ENCODE results near the gene ORC4. TPM values are rescaled to one million over a fixed set of nuclear protein-coding genes. Genes with fewer than 3 reads are reported as not detected.
A peak's percentile ranks its signal among the peaks of the same experiment; 100 is the strongest.

ORC4 gene
- total and polyA plus RNA-seq, 8 donors, result 4.9 to 86.1 (median 9.6) TPM

GRCh38 chr2:147909178-147909577, 111.4 kb downstream of the ORC4 start:
- WGBS, 5 donors, result 93 to 98% (median 97%) methylated on average over 2 of the region's 2 CpGs
- intact Hi-C loops (cut with DNase I; ENCODE audit: low total_unique reads), result no loop called here
- TF ChIP-seq POLR2AphosphoS5 (IDR thresholded peaks at IDR 0.05) (no peak), CTCF (IDR thresholded peaks at IDR 0.05) (no peak), EP300 (IDR thresholded peaks at IDR 0.05) (no peak), POLR2A (IDR thresholded peaks at IDR 0.05) (no peak)
- H3K27ac ChIP-seq, result no peak overlapping the region
- H3K9me3 ChIP-seq, result no peaks in the 10 kb centered on the region
- DNase-seq, result no peak
- H3K4me1 ChIP-seq, result peaks cover 0 to 32% (median 15%) of the 10 kb centered on the region in 4 donors
- no peaks in the 10 kb centered on the region for H3K27me3 ChIP-seq
- no peaks in the 10 kb centered on the region for H3K36me3 ChIP-seq
- H3K4me3 ChIP-seq, result no peak overlapping the region

GRCh38 chr2:147904051-147904450, 116.5 kb downstream of the ORC4 start:
- H3K4me1 ChIP-seq, result peaks cover 0 to 4% (median 2%) of the 10 kb centered on the region in 4 donors
- no peak overlapping the region for H3K27ac ChIP-seq
- peaks cover 0 to 10% (median 8%) of the 10 kb centered on the region in 4 donors for H3K36me3 ChIP-seq
- H3K9me3 ChIP-seq, result no peaks in the 10 kb centered on the region
- no peak overlapping the region for H3K4me3 ChIP-seq
- no peaks in the 10 kb centered on the region for H3K27me3 ChIP-seq
- TF ChIP-seq POLR2A (IDR thresholded peaks at IDR 0.05) (no peak), EP300 (IDR thresholded peaks at IDR 0.05) (no peak), CTCF (IDR thresholded peaks at IDR 0.05) (no peak), POLR2AphosphoS5 (IDR thresholded peaks at IDR 0.05) (no peak)
- intact Hi-C loops (cut with DNase I; ENCODE audit: low total_unique reads), result no loop called here
- WGBS, 5 donors, result 66 to 74% (median 71%) methylated on average over 4 of the region's 4 CpGs
- DNase-seq, result peak in 1 of 2 donors; percentile 10

- no peak for DNase-seq
- WGBS, 5 donors, result 68 to 82% (median 73%) methylated on average over 3 of the region's 3 CpGs
- Histone ChIP-seq H3K27me3 (no peaks in the 10 kb centered on the region), H3K4me3 (no peak overlapping the region), H3K4me1 (peaks cover 6 to 34% (median 19%) of the 10 kb centered on the region in 4 donors), H3K27ac (no peak overlapping the region), H3K9me3 (no peaks in the 10 kb centered on the region), H3K36me3 (no peaks in the 10 kb centered on the region)
- TF ChIP-seq POLR2AphosphoS5 (IDR thresholded peaks at IDR 0.05) (no peak), POLR2A (IDR thresholded peaks at IDR 0.05) (no peak), EP300 (IDR thresholded peaks at IDR 0.05) (no peak), CTCF (IDR thresholded peaks at IDR 0.05) (no peak)
- intact Hi-C loops (cut with DNase I; ENCODE audit: low total_unique reads), result no loop called here
Observed at GRCh38 chr2:147888680-147889079, 131.9 kb downstream of the ORC4 start.

- Histone ChIP-seq H3K4me1 (peaks cover 6 to 40% (median 28%) of the 10 kb centered on the region in 4 donors), H3K4me3 (no peak overlapping the region), H3K9me3 (no peaks in the 10 kb centered on the region), H3K27me3 (no peaks in the 10 kb centered on the region), H3K36me3 (no peaks in the 10 kb centered on the region), H3K27ac (no peak overlapping the region)
- WGBS, 5 donors, result 86 to 94% (median 91%) methylated on average over 2 of the region's 2 CpGs
- DNase-seq, result no peak
- intact Hi-C loops (cut with DNase I; ENCODE audit: low total_unique reads), result no loop called here
- TF ChIP-seq CTCF (IDR thresholded peaks at IDR 0.05), result no peak
- TF ChIP-seq EP300 (IDR thresholded peaks at IDR 0.05), result no peak
- no peak for TF ChIP-seq POLR2AphosphoS5 (IDR thresholded peaks at IDR 0.05)
- no peak for TF ChIP-seq POLR2A (IDR thresholded peaks at IDR 0.05)
Observed at GRCh38 chr2:147886136-147886535, 134.4 kb downstream of the ORC4 start.

All from stomach (tissue), 9 donors.